Eye (tissue), 1 donor: Measurements from ENCODE around the gene SPECC1.
"Not testable (repeated sequence)": the region's sequence is repeated elsewhere in the genome, so short reads cannot be mapped to it uniquely, and the experiment has no call there.

Experiments
- DNase-seq: peaks from one replicate; pipeline ENCODE4 v3.0.0-alpha.2; 2015

Gene SPECC1

DNA sequence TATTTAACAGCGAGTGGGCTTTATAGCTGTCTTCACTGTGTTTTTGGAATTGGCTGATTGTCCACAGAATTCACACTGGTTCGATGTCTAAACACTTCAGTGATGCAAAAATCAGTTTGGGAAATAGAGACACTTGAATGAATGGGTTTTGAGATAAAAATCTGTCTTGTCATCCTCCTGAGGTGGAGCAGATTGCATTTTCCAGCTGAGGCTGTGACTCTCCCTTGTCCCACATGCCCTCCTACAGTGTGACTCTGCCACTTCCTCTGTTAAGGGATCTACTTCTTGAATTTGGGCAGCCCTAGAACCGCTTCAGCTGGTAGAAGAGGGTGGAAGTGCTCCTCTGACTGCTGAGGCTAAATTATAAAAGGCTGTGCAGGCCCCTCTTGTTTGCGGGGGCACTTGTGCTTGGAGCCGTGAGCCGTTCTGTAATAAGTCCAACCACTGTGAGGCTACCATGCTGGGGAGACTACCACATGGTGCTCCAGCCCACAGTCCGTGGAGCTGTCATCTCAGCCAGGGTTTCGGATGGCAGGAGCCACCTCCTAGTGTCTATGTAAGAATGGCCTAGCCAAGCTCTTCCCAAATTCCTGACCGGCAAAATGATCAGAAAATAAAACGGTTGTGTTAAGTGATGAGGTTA lies 175.9 kb downstream of the SPECC1 start:
- DNase-seq = no peak

DNA sequence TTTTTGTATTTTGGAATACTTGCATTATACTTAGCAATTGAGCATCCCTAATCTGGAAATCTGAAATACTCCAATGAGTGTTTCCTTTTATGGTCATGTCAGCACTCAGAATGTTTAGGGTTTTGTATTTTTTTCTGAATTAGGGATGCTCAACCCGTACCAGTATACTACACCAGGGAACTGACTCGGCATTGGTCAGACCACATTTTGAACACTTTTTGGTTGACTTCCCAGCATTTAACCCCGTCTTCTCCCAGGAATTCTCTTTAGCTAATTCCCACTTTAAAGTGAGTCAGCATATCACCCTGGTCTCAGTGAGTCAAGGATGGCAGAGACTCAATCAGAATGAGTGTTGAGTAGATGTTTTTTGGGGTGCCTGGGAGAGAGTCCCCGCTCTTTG lies 177.9 kb downstream of the SPECC1 start:
- DNase-seq = no peak

- peak; percentile 57 for DNase-seq
Observed at GRCh38 chr17:20189302-20189701, 180.1 kb downstream of the SPECC1 start.

GRCh38 chr17:20189979-20190378 lies 180.8 kb downstream of the SPECC1 start:
- DNase-seq = peak; percentile 19

- no peak for DNase-seq
Observed at GRCh38 chr17:20190605-20191004, 181.4 kb downstream of the SPECC1 start.

GRCh38 chr17:20191056-20191455 lies 181.9 kb downstream of the SPECC1 start:
- DNase-seq = no peak

DNA sequence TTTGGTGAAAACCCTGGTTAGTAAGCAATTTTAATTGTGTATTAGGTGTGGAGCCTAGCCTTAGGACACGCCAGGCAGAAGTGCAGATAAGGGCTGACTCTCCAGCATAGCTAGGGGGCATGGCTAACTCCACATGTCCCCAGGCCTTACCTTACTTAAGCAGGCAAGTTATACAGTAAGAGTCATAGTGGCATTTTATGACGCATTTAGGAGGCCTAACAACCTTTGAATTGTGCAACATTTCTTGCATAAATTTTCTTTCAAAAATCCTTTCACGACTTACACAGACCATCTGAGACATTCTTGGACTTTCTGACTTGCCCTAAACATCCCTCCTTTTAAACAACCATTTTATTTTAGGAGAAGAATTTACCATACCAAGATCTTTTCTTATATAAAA lies 187.1 kb downstream of the SPECC1 start:
- not testable (repeated sequence) for DNase-seq

DNA sequence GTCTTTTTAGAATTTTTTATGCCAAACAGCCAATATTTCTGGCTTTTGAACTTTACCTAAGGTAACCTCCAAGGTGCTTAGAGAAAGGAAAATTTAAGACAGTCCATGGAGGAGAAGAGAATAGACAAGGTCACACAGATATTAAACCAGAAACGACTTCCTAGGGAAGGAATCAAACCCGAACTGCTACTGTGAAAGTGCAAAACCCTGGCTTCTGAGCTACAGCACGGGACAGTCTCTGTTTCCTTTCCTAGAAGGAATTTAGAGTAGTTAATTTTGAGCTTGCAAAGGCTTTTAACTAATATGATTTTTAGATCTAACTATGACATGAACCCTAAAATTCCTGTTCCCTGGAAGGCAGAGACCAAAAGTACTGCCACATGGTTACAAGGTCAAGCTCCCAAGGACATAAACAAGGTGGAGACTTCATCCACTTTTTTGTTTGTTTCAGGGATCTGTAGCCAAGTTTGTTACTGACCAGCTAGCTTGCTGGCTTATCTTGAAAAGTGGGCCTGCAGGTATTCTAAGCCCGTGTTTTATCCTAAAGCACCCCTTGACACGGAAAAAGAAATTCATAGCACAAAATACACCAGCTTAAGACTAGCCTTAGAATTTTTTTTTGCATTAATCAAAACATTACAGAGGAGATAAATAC lies 188.2 kb downstream of the SPECC1 start:
- DNase-seq = no peak

DNA sequence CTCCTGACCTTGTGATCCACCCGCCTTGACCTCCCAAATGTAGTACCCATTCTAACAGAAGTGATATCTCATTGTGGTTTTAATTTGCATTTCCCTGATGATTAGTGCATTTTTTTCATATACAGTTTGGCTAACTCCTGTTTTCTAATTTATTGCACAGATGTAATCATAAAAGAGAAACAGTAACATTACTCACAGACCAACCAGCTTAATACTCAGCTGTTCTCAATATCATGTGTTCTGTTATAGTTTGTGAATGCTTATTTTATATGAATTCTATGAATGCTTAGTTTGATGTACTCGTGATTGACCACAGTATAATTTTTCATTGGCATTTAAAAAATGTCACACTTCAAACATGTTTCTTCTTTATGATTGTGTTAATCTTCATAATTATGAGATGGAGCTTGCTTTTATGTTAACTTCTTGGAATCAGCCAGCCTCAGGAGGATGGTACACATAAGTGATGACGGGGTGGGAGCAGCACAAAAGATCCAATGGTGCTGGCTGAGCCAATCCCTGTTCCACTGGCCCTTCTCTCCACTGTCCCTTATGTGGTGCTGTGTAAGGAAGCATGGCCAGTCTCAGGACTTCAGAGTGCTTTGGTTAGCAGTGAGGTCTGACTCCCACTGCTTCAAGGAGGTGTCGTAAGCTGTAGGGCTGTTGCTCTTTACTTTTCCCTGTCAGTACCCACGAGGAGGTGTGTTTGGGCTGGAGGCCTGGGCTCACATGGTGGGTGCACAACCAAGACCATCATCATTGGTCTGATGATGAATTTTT lies 191.0 kb downstream of the SPECC1 start:
- no peak for DNase-seq

DNA sequence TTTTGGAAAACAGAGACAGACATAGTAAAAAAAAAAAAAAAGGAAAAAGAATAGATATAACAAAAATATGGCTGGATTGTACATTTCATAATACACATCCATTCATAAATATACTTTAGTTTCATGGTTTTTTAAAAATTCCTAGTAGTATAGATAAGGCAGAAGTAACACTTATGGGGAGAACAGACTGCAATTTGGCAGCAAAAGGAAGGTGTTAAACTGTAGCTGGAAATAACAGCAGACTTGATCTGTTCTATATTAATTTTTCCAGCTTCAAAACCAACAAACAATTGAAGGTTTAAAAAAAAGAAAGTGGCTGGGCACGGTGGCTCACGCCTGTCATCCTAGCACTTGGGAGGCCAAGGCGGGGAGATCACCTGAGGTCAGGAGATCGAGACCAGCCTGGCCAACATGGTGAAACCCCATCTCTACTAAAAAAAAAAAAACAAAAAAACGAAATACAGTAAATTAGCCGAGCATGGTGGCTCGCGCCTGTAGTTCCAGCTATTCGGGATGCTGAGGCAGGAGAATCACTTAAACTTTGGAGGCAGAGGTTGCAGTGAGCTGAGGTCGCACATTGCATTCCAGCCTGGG lies 191.8 kb downstream of the SPECC1 start:
- DNase-seq = no peak

DNA sequence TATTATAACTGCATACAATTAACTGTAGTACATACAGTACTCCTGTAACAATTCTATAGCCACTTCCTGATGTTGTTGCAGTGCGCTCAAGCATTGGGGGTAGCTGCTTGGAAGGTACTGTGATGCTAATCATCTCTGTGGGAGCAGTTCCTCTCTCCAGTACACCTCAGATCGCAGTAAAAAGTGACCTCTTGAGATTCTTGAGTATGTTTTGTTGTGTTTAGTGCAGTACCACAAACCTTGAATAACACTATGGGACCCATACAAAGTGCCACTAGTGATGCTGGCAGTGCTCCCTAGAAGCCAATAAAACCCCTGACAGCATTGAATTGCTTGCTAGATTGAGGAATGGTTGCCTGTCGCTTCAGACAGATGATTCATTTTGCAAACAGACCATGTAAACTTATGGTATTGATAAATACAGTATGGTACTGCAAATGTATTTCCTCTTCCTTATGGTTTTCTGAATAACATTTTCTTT lies 193.0 kb downstream of the SPECC1 start:
- DNase-seq = no peak

DNA sequence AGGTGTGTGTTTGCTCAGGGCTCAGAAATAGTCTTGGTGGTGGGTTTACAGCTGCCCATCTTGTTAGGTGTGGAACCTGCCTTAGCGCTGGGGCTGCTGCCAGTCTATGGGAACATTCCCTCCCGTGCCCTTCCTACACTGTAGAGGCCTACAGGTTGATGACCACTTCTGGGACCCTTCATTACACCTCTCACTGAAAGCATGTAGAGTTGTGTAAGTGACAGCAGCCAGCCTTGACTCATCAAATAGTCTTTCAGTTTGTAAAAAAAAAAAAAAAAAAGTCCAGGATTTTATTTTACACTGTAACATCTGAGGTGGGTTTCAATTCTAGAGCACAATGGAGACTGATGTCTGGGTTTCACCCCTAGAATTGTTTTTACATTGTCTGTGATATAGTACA lies 193.9 kb downstream of the SPECC1 start:
- DNase-seq = no peak

- peak; percentile 84 for DNase-seq
Observed at GRCh38 chr17:20203761-20204263, 194.7 kb downstream of the SPECC1 start.

DNA sequence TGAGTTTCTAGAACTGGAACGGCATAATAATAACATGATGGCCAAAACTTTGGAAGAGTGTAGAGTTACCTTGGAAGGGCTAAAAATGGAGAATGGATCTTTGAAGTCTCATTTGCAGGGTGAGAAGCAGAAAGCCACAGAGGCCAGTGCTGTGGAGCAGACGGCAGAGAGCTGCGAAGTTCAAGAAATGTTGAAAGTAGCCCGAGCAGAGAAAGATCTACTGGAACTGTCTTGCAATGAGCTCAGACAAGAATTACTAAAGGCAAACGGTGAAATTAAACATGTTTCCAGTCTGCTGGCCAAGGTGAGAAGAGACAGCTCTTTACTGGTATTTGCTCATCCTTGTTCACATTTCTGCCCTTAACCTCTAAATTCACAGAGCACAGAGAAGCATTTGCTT lies 196.4 kb downstream of the SPECC1 start:
- DNase-seq = no peak

- no peak for DNase-seq
Observed at GRCh38 chr17:20206068-20206467, 196.9 kb downstream of the SPECC1 start.

DNA sequence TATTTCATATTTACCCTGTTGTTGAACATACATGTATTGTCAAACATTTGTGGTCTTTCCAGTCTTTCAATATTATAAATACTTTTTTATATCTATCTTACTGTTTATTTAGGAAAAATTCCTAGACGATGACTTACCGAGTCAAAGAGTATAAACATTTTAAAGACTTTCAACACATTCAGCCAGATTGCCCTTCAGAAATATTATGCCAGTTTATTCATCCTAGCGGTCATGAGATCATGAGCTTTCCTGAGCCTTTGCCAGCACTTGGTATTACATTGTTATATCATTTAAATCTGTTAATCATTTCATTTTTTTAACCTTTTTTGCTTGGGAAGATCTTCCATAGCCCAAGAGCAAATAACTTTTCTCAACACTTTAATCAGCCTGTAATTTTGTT lies 197.4 kb downstream of the SPECC1 start:
- no peak for DNase-seq

GRCh38 chr17:20207262-20207985 lies 198.3 kb downstream of the SPECC1 start:
- DNase-seq = no peak

DNA sequence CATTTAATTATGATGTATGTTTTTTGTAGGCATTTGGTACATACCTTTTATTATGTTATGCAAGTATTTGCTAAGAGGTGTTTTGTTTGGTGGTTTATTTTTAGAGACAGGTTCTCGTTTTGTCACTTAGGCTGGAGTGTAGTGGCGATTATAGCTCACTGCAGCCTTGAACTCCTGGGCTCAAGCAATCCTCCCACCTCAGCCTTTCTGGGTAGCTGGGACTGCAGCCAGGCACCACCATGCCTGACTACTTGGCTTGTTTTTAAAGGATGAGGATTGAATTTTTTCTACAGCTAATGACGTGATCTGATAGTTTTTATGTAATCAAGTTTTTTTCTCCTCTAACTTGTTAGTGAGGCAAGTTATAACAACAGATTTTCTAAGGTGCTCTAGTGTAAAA lies 199.6 kb downstream of the SPECC1 start:
- no peak for DNase-seq

DNA sequence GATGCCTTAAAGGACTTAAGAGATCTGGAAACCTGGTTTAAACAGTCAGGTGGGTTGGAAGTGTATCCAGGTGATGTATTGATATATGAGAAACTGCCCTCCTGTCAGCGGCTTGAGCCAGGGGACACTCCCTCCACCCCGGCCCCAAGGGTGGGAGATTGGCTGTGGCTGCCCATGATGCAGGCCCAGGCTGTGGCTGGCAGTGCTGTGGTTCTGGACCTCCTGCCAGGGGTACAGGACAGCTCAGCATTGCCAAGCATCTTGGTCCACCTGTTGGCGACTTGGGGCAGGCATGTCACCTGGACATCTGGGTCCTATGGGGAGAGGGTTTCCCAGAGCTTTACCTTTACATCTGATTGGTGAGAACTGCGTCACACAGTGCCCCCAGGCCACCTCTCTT lies 201.0 kb downstream of the SPECC1 start:
- DNase-seq = no peak

DNA sequence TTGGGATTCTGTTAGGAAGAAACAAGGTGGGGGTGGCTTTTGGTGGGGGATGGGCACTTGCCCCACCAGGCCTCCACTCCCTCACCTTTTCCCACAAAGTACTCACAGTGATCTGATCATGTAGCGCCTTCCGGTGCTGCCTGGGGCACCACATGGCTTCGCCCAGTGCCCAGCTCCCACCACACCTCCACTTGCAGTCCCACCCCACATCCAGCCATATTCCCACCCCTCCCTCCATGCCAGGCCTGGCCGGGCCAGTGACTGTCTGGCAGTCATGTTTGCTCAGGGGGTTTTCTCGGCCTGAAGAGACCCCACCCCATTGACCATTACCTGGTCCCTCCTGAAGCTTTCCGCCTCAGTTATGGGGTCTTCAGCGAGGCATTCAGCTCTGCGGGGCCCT lies 201.5 kb downstream of the SPECC1 start:
- no peak for DNase-seq

GRCh38 chr17:20211246-20211645 lies 202.1 kb downstream of the SPECC1 start:
- no peak for DNase-seq

- no peak for DNase-seq
Observed at GRCh38 chr17:20213449-20213848, 204.3 kb downstream of the SPECC1 start.

- DNase-seq = no peak
Observed at GRCh38 chr17:20214794-20215193, 205.6 kb downstream of the SPECC1 start.
